Dermis blood vessel endothelial cell (primary cell): ENCODE data around the gene CORO1C. TPM values are rescaled to one million over a fixed set of nuclear protein-coding genes. Genes with fewer than 3 reads are reported as not detected.

ENCODE experiments used
- DNase-seq: peaks from one replicate; pipeline ENCODE4 v3.0.0; 2010
- total RNA-seq: library from RNA; depleted of rRNA; stranded (reverse); fragments of >200 nt; gene quantifications from 2 replicates; pipeline ENCODE4 v1.2.3, GENCODE V29; 2014

The CORO1C gene
- total RNA-seq, 1 donor from 2014 or later = 131 TPM

DNA sequence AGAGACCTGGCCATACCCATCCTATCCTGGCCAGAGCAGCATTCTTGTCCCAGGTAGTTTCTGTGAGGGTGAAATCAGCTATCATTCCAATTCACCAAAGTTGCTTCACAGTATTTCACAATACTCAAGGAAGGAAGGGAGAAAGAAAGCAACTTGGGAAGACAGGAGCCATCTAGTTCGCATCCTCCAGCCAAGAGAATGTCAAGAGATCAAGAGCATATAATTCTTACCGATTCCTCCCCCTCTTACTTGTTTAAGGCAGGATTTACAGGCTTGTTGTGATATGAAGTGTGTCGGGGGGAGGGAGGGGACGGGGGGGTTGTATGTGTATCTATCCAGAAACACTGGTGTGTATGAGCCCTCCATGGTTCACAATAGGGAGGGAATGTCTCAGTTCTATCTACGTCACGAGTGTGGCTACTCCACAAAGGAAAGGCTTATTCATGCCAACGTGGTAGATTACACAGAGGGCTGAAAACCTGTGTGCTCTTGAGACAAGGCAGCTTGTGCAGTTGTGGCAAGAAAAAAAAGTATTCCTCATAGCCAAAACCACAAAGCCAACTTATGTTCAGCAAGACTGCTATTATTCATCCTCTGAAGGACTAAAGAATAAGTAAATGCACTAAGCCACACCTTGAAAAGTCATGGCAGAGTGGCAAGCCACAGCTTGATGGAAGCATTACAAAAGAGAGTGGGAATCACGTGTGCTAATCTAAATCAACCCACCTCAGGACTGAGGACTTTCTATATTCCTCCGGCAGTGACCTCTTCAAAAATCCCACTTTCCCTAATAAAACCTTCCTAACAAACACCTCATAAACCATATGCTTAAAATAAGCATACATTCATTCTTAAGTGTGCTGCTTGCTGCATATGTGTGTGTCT is 35.0 kb downstream of the CORO1C start:
- no peak for DNase-seq

DNA sequence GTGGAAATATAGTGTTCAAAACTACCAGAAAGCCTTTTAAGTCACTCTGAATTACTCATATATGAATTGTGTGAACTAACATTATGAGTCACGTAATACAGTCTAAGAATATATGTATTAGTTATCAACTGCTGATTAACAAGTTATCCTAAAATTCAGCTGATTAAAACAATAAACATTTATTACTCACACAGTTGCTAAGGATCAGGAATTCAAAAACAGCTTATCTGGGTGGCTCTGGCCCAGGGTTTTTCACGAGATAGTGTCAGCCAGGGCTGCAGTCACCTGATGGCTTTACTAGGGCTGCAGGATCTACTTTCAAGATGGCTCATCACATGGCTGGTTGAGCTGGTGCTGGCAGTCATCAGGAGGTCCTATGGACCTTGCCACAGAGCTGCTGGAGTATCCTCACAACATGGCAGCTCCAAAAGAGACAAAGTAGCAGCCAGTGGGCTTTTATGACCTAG is 36.5 kb downstream of the CORO1C start:
- DNase-seq = peak; percentile 33

DNA sequence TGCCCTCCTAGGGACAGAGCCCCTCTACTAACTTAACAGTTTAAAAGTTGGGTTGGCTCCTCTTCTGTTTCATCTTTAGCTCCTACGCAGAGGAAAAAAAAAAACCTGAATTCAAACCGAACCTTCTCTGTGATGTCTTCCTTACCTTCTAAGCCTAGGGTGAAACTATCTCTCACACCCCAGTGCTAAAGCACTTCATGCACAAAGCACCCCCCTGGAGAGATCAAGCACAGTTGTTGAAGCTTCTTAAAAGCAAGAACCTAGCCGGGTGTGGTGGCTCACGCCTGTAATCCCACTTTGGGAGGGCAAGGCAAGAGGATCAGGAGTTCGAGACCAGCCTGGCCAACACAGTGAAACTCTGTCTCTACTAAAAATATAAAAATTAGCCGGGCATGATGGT is 37.6 kb downstream of the CORO1C start:
- no peak for DNase-seq

DNA sequence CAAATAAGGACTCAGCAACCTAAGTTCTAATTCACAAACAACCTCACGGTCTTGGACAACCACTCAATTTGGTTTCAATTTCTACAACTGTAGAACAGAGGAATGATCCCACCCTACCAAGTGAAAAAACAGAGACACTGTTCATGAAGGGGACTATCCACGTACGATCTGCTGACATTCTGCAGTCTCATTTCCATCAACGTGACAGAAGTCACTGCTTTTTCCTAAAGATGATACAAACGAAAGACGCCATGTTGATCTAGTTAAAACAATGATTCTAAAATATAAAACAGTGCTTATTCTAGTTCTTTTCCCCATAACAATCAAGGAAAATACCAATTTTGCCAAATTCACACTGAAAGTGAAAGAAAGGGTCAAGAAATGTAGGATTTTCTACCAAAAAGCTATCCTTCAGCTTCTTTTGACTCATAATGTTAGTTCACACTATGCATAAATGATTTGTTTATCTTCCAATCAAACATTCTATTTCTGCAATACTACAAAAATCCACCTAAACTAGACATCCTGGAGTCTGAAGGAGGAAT is 38.1 kb downstream of the CORO1C start:
- DNase-seq = no peak

DNA sequence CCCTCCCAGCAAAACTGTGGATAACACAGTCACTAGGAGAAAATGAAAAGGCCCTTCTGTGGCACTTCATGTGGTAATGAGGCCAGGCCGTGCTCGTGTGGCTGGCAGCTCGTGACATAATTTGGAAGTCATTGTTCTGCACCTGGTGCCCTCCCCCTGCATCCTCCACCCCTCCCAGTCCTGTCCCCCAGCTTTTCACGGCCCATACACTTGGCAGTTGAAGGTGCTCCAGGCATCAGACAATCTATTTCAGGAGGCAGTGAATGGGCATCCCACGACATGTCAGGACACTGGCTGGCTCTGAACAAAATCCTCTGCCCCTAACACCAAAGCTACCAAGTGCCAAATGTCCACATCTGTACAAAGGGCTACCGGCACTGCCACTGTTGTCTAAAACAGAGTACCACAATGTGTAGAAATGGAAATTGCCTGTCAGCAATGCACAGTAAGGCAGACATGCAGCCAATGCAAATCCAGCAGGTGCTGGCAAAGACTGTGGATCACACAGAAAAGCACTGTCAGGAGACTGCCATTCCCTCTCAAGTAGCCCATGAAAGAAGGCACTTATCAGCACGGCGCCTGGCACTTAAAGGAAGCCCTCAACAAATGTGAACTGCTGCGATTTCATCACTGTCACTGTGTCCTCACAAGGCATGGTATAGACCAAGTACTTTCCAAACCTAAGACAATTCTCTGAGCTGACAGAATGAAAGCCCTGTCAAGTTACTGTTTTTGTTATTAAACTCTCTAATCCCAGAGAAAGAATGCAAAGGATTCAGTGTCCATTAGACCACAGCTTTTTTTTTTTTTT is 39.1 kb downstream of the CORO1C start:
- DNase-seq = peak; percentile 52

DNA sequence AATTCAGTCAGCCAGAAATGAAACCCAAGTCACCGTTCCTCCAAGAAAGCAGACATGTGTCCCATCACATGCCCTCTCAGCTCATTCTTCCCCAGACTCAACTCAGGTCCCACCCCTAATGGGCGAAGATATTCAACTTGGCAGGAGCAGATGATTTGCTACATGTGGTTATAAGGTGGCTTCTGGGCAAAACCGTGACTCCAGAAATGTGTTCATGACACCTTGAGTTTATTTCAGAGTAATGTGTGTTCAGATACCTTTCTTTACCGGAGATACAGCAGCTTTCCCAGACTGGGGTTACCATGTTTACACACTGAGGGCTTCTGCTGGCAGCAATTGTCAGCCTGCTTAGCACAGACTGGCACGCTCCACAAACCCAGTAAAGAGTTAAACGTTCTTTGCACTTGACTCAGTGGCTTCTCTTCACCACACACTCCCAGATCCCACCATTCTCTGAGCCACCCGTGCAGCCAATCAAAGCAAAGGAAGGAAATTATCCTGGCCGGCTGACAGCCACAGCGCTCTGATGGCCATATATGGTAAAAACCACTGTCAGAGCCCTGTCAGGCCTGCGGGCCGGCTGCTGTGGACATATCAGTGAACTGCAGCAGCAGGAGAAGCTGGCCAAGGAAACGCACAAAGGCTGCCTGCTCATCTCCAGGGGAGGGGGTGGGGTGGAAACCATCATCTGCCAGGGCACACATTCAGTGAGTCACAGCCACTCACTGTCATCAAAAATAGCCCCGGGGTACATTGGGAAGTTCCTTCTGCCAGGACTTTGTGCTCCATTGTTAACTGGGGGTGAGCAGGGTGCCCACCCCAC is 39.9 kb downstream of the CORO1C start:
- peak; percentile 99 for DNase-seq

DNA sequence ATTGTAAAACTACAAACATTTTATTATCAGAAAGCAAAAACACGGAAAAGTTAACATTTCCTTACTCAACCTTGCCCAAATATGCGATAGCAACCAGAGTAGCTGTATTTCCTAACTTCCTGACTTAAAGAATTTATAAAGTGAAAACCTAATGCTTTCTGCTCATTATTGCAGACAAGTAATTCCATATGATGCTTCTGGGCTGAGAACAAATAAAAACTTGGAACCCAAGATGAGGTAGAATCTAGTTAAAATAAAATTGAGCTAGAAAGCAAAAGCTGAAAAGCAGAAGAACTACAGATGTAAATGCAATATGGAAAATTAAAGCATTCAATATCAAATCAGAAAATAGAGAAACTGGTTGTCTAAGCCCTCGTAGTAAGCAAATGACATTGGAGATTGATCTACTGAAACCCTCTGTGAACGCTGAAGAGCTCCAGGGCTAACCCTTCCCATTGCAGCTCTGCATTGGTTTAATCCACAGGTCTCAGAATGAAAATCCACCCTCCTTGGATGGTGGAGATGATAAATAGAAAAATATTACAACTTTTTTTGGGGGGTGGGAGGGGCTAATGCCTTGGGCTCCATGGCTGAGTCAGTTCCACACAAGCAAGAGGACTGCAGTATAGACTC is 40.7 kb downstream of the CORO1C start:
- no peak for DNase-seq

DNA sequence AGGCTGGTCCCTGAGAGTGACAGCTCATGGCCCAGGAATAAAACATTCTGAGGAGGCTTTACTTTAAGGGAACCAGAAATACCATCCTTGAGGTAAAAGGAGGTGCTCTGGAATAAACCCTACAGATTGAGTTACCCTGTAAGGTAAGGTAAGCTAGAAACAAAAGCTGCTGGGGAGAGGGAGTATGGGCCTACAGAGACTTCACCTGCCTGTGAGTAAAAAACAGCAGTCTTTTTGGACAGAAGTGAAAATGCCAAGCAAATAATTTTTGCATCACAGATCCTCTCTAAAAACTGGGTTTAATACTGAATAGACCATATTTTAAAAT is 41.2 kb downstream of the CORO1C start:
- no peak for DNase-seq

DNA sequence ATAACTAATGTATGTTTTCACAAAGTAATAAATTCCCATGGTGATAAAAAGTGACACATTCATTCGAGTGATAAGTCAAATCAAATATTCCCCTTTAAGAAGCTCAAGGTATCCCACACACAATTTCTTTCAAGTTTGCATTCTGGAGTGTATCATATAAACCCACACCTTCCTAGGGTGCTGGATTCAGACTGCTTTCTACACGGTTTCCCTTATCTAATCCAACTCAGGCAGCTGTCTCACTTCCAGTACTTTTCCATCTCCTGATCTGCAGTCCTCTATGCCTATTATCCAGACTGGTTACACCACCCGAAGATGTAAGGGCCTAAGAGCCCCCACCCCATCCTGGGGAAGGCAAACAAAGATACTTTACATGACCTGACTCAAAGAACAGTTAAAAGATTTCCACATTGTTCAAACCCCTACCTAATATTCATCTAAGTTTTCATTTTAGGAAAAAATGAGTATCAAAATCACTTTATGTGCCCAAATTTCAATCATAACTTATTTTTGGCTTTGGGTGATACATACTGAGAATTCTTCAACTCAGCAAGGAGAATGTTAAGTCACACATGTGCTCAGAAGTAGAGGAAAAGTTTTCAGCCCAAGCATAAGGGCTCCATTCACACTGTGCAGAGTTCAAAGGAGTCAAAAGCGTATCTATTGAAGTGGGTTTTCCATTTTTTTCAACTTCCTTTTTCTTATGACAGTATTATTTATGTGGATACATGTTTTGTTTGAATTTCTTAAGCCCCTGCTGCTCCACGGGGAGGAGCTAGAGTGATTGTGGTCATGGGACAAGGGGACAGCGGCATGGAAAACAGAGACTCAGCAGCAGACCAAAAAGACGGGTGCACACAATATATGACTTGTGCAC is 41.8 kb downstream of the CORO1C start:
- DNase-seq = peak; percentile 94

DNA sequence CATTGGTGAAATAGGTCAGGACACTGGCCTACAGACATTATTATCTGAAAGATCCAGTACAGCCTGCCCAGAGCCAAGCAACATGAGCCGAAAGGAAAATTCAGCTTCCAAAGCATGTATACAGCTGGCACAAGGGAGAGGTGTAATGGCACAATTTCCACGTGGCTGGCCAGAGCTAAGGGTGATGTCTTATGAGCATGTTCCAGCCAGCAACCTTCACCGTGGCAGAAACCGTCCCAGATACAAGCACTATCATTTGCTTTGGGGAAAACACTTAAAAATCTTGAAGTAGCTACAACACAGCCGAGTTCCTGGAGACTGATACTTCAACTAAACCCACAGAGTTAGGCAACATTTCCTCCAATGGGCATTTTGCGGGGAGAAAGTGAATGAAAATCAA is 44.5 kb downstream of the CORO1C start:
- no peak for DNase-seq

DNA sequence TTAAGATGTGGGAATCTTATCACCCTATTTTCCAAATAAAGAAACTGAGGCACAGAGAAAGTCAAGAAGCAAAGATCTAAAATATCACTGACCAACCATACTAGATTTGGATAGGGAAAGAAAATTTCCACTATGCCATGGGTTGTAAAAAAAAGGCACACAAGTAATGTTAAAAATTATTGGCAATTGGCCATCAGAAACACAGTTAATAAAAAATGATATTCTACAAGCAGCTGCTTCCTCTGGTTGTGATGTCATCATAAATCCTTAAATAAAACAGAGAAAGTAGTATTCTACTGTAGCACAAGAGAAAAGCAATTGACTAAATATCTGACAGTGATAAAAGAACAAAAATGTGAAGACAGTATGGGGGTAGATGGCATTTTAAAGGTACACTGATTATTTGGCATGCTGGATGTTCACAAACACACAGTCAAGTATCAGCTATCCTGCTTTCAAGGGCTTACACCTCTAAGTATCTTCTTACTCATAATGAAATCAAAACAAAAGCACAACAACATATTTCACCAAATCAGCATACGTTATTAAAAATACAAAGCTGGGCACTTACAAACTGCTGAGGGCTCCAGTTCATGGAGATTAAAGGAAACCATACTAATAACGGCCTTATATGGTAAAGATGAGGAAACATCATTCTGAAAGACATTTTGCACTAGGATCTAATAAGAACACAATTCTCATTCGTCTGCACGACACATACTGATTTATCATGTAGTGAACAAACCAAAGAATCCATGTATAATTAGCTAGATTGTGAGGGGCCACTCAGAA is 45.7 kb downstream of the CORO1C start:
- DNase-seq = peak; percentile 90

DNA sequence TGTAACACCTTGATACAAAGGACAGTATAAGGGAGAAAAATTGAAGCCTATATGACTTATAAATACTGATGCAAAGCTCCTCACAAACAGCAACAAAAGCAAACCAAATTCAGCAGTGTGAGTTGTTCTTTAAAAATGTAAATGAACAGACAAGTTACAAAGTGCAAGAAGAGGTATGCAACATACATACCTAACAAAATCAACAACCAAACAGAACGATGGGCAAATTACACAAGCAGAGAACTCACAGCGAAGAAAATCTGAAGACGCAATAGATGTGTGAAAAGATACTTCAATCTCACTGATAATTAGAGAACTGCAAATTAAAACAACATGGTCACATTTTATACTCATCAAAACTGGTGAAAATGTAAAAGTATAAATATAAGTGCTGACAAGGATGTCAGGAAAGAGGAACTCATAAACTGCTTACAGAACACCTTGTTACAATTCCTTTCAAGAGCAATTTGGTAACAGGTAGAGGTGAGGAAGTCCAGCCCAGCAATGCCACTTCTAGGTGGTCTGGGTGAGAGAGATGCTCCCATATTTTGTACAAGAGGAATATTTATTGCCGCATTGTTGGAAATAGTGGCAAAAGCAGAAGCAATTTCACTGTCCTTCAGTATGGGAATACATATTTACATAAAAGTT is 47.3 kb downstream of the CORO1C start:
- DNase-seq = no peak

DNA sequence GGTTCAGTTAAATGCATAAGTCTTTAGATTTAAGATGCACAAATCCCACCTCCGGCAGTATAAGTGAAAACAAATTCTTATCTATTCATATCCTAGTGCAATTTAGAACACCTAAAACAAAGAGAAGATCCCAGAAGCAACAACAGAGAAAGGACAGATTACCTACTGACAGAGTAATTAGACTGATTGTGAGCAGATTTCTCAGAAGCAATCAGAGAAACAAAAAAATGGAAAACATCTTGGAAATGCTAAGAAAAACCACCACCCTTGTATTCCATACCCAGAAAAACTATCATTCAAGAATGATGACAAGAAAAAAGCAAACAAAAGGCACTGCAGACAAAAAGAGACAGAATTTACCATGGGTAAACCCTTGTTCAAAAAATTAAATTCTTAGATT is 50.0 kb downstream of the CORO1C start:
- DNase-seq = no peak

DNA sequence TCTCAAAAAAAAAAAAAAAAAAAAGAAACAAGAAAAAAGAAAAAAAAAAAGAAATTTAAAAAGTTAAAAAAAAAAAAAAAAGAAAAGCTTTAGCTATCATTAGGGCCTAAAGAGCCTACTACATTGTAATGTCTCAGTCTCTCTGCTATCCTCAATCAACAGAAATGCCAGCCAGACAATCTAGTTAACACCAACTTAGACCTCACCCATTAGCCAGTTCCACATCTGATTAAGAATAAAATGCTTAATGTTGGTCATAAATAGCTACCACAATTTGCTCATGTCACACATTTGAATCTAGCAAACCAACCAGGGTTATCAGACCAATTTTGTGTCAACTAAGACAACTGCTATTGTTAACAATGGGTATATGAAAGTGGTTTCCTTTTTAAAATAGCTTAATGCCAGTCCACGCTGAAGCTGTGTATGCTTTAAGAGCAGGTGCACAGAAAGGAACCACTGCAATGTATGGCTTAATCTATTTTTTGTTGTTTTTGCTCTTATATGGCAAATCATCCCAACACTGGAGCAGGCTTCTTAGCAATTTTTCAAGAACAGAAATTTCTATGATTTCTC is 52.1 kb downstream of the CORO1C start:
- DNase-seq = no peak

DNA sequence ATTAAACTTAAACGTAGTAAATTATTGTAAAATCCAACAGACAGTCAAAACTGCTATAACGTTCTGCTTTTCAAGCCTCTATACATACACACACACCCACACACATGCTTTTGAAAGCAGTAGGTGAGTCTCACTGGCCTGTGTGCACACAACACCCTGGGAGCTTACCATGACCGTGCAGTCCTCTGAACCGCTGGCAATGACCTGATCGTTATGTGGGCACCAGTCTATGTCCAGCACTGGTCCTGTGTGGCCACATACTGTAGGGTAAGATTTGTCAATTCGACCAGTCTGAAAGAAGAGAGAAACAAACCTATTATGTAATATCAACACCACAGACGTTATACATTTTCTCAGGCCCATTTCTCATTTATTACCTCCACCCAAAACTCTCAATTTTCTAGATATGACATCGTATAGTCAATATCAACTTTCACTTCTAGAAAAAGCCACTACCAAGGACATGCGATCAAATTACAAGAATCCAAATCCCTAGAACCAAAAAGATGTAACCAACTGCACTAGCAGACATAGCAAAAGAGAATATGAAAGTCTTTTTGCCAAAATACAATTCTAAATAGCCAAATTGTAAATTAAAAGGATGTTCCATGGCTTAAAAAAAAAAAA is 53.1 kb downstream of the CORO1C start:
- DNase-seq = no peak

DNA sequence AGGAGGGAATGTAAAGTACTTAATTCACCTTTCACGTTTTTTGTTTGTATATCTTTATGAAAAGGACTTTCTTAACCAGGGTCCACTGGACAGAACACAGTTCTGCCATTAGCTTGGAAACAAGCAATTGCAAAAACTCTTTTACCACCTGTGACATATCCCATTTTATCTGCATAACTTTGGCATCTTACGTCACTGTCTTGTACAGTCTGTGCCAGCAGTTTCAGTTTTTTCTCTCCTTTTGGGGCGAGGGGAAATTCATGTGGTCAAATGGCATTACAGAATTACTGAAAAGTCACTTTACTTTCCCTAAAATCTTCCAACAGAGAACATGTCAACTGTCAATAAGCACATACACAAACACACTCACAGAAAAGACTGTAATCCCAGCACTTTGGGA is 53.9 kb downstream of the CORO1C start:
- no peak for DNase-seq

DNA sequence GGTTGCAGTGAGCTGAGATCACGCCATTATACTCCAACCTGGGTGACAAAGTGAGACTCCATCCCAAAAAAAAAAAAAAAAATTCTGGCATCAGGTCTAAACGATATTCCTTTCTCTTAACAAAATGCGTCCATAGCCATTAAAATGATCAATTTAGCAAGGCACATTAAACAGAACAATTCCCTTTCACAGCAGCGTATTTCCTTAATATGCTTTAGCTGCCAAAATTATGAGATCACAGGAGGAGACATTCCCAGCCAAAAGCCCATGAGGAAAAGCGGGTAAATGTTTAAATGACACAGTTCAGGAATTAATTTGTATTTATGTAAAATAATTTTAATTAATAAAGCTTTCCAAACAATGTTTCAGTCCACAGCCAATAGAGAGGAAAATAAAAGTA is 54.6 kb downstream of the CORO1C start:
- no peak for DNase-seq

DNA sequence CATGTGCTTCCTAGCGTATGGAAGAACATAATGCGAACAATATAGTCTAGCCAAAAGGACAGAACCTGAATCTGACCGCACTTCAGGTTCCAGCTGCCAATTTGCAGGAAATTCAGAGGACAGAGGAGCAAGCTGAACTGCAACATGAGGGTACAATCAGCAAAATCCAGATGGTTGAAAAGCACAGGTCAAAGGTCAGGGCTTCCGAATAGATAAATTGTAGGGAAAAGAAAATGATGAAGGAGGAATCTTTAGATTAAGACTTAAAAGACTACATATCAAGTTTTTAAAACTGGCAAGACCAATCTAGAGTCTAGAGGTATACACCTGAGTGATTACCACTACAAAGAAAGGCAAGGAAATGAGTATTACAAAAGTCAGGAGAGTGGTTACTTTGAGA is 55.5 kb downstream of the CORO1C start:
- DNase-seq = no peak

DNA sequence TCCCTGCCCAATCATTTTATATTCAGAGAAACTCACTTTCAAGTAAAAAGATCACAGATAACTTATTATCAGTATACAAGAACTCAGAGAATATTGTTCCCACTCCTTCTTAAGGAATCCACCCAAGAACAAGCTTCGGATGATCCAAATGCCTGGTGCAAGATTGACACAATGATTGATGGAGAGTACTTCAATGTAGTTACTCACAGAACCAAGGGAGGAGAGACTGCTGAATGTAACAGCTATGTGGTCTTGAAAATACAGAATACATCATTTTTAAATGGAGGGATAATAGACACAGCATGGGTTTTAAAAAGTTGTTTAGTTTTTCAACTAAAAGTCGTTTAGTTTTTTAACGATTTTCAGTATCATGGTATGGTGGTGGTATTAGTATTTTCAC is 59.3 kb downstream of the CORO1C start:
- DNase-seq = no peak
